ENCODE results near the gene CCDC8.
"Not testable (repeated sequence)": the region's sequence is repeated elsewhere in the genome, so short reads cannot be mapped to it uniquely, and the experiment has no call there.

The CCDC8 gene

GRCh38 chr19:46449228-46449627, 35.9 kb upstream of the CCDC8 start:
- Histone ChIP-seq H3K36me3 (ENCODE audit: control insufficient read depth in 1 of 2, insufficient read depth in 2 of 2, low read length in 2 of 2) (no peaks in the 10 kb centered on the region), H3K27me3 (ENCODE audit: control insufficient read depth in 1 of 2, insufficient read depth in 2 of 2, low read length in 2 of 2) (no peaks in the 10 kb centered on the region), H3K4me1 (ENCODE audit: control insufficient read depth in 1 of 2, insufficient read depth in 2 of 2, low read length in 2 of 2) (no peaks in the 10 kb centered on the region), H3K9me3 (ENCODE audit: control insufficient read depth in 1 of 2, low read length in 2 of 2) (peaks cover 0 to 3% of the 10 kb centered on the region in 2 donors), H3K4me3 (ENCODE audit: low read depth in 1 of 2, low read length in 2 of 2) (no peak overlapping the region), H3K27ac (ENCODE audit: low read depth, low read length) (no peak overlapping the region), H3K9ac (ENCODE audit: low read depth in 1 of 2, low read length in 2 of 2) (no peak overlapping the region)

- Histone ChIP-seq H3K27me3 (ENCODE audit: control insufficient read depth in 1 of 2, insufficient read depth in 2 of 2, low read length in 2 of 2) (no peaks in the 10 kb centered on the region), H3K4me3 (ENCODE audit: low read depth in 1 of 2, low read length in 2 of 2) (no peak overlapping the region), H3K36me3 (ENCODE audit: control insufficient read depth in 1 of 2, insufficient read depth in 2 of 2, low read length in 2 of 2) (no peaks in the 10 kb centered on the region), H3K27ac (ENCODE audit: low read depth, low read length) (no peak overlapping the region), H3K4me1 (ENCODE audit: control insufficient read depth in 1 of 2, insufficient read depth in 2 of 2, low read length in 2 of 2) (no peaks in the 10 kb centered on the region), H3K9me3 (ENCODE audit: control insufficient read depth in 1 of 2, low read length in 2 of 2) (peaks cover 0 to 3% of the 10 kb centered on the region in 2 donors), H3K9ac (ENCODE audit: low read depth in 1 of 2, low read length in 2 of 2) (no peak overlapping the region)
Measured at GRCh38 chr19:46448601-46449000, 35.2 kb upstream of the CCDC8 start.

GRCh38 chr19:46447824-46448223, 34.5 kb upstream of the CCDC8 start:
- peaks cover 0 to 3% of the 10 kb centered on the region in 2 donors for H3K9me3 ChIP-seq (ENCODE audit: control insufficient read depth in 1 of 2, low read length in 2 of 2)
- no peaks in the 10 kb centered on the region for H3K4me1 ChIP-seq (ENCODE audit: control insufficient read depth in 1 of 2, insufficient read depth in 2 of 2, low read length in 2 of 2)
- H3K9ac ChIP-seq (ENCODE audit: low read depth in 1 of 2, low read length in 2 of 2): no peak overlapping the region
- H3K4me3 ChIP-seq (ENCODE audit: low read depth in 1 of 2, low read length in 2 of 2): no peak overlapping the region
- no peak overlapping the region for H3K27ac ChIP-seq (ENCODE audit: low read depth, low read length)
- H3K36me3 ChIP-seq (ENCODE audit: control insufficient read depth in 1 of 2, insufficient read depth in 2 of 2, low read length in 2 of 2): no peaks in the 10 kb centered on the region
- no peaks in the 10 kb centered on the region for H3K27me3 ChIP-seq (ENCODE audit: control insufficient read depth in 1 of 2, insufficient read depth in 2 of 2, low read length in 2 of 2)

- no peak overlapping the region for H3K4me3 ChIP-seq (ENCODE audit: low read depth in 1 of 2, low read length in 2 of 2)
- H3K27me3 ChIP-seq (ENCODE audit: control insufficient read depth in 1 of 2, insufficient read depth in 2 of 2, low read length in 2 of 2): no peaks in the 10 kb centered on the region
- peaks cover 0 to 3% of the 10 kb centered on the region in 2 donors for H3K9me3 ChIP-seq (ENCODE audit: control insufficient read depth in 1 of 2, low read length in 2 of 2)
- H3K4me1 ChIP-seq (ENCODE audit: control insufficient read depth in 1 of 2, insufficient read depth in 2 of 2, low read length in 2 of 2): no peaks in the 10 kb centered on the region
- H3K36me3 ChIP-seq (ENCODE audit: control insufficient read depth in 1 of 2, insufficient read depth in 2 of 2, low read length in 2 of 2): no peaks in the 10 kb centered on the region
- no peak overlapping the region for H3K27ac ChIP-seq (ENCODE audit: low read depth, low read length)
- no peak overlapping the region for H3K9ac ChIP-seq (ENCODE audit: low read depth in 1 of 2, low read length in 2 of 2)
Measured at GRCh38 chr19:46447006-46447405, 33.6 kb upstream of the CCDC8 start.

GRCh38 chr19:46446021-46446420, 32.7 kb upstream of the CCDC8 start:
- Histone ChIP-seq H3K36me3 (ENCODE audit: control insufficient read depth in 1 of 2, insufficient read depth in 2 of 2, low read length in 2 of 2) (no peaks in the 10 kb centered on the region), H3K9ac (ENCODE audit: low read depth in 1 of 2, low read length in 2 of 2) (no peak overlapping the region), H3K9me3 (ENCODE audit: control insufficient read depth in 1 of 2, low read length in 2 of 2) (peaks cover 0 to 3% of the 10 kb centered on the region in 2 donors), H3K27ac (ENCODE audit: low read depth, low read length) (no peak overlapping the region), H3K4me1 (ENCODE audit: control insufficient read depth in 1 of 2, insufficient read depth in 2 of 2, low read length in 2 of 2) (no peaks in the 10 kb centered on the region), H3K4me3 (ENCODE audit: low read depth in 1 of 2, low read length in 2 of 2) (no peak overlapping the region), H3K27me3 (ENCODE audit: control insufficient read depth in 1 of 2, insufficient read depth in 2 of 2, low read length in 2 of 2) (no peaks in the 10 kb centered on the region)

- no peak overlapping the region for H3K4me3 ChIP-seq (ENCODE audit: low read depth in 1 of 2, low read length in 2 of 2)
- no peak overlapping the region for H3K27ac ChIP-seq (ENCODE audit: low read depth, low read length)
Measured at GRCh38 chr19:46442808-46443450, 29.6 kb upstream of the CCDC8 start.

GRCh38 chr19:46441866-46442265, 28.5 kb upstream of the CCDC8 start:
- no peaks in the 10 kb centered on the region for H3K36me3 ChIP-seq (ENCODE audit: control insufficient read depth in 1 of 2, insufficient read depth in 2 of 2, low read length in 2 of 2)
- H3K4me3 ChIP-seq (ENCODE audit: low read depth in 1 of 2, low read length in 2 of 2): no peak overlapping the region
- H3K27me3 ChIP-seq (ENCODE audit: control insufficient read depth in 1 of 2, insufficient read depth in 2 of 2, low read length in 2 of 2): no peaks in the 10 kb centered on the region
- H3K4me1 ChIP-seq (ENCODE audit: control insufficient read depth in 1 of 2, insufficient read depth in 2 of 2, low read length in 2 of 2): no peaks in the 10 kb centered on the region
- no peaks in the 10 kb centered on the region for H3K9me3 ChIP-seq (ENCODE audit: control insufficient read depth in 1 of 2, low read length in 2 of 2)
- H3K9ac ChIP-seq (ENCODE audit: low read depth in 1 of 2, low read length in 2 of 2): no peak overlapping the region
- no peak overlapping the region for H3K27ac ChIP-seq (ENCODE audit: low read depth, low read length)

More at GRCh38 chr19:46442808-46443450, 29.6 kb upstream of the CCDC8 start:
- no peaks in the 10 kb centered on the region for H3K9me3 ChIP-seq (ENCODE audit: control insufficient read depth in 1 of 2, low read length in 2 of 2)
- H3K27me3 ChIP-seq (ENCODE audit: control insufficient read depth in 1 of 2, insufficient read depth in 2 of 2, low read length in 2 of 2): no peaks in the 10 kb centered on the region
- no peak overlapping the region for H3K9ac ChIP-seq (ENCODE audit: low read depth in 1 of 2, low read length in 2 of 2)
- no peaks in the 10 kb centered on the region for H3K36me3 ChIP-seq (ENCODE audit: control insufficient read depth in 1 of 2, insufficient read depth in 2 of 2, low read length in 2 of 2)
- H3K4me1 ChIP-seq (ENCODE audit: control insufficient read depth in 1 of 2, insufficient read depth in 2 of 2, low read length in 2 of 2): no peaks in the 10 kb centered on the region

GRCh38 chr19:46435689-46436088, 22.3 kb upstream of the CCDC8 start:
- not testable (repeated sequence) for H3K4me1 ChIP-seq (ENCODE audit: control insufficient read depth in 1 of 2, insufficient read depth in 2 of 2, low read length in 2 of 2); H3K4me3 ChIP-seq (ENCODE audit: low read depth in 1 of 2, low read length in 2 of 2); H3K9ac ChIP-seq (ENCODE audit: low read depth in 1 of 2, low read length in 2 of 2); H3K27me3 ChIP-seq (ENCODE audit: control insufficient read depth in 1 of 2, insufficient read depth in 2 of 2, low read length in 2 of 2); H3K9me3 ChIP-seq (ENCODE audit: control insufficient read depth in 1 of 2, low read length in 2 of 2); H3K27ac ChIP-seq (ENCODE audit: low read depth, low read length); H3K36me3 ChIP-seq (ENCODE audit: control insufficient read depth in 1 of 2, insufficient read depth in 2 of 2, low read length in 2 of 2)

- H3K9me3 ChIP-seq (ENCODE audit: control insufficient read depth in 1 of 2, low read length in 2 of 2): no peaks in the 10 kb centered on the region
- H3K27me3 ChIP-seq (ENCODE audit: control insufficient read depth in 1 of 2, insufficient read depth in 2 of 2, low read length in 2 of 2): peaks cover 0 to 2% of the 10 kb centered on the region in 2 donors
- H3K4me3 ChIP-seq (ENCODE audit: low read depth in 1 of 2, low read length in 2 of 2): no peak overlapping the region
- no peaks in the 10 kb centered on the region for H3K36me3 ChIP-seq (ENCODE audit: control insufficient read depth in 1 of 2, insufficient read depth in 2 of 2, low read length in 2 of 2)
- H3K4me1 ChIP-seq (ENCODE audit: control insufficient read depth in 1 of 2, insufficient read depth in 2 of 2, low read length in 2 of 2): no peaks in the 10 kb centered on the region
- no peak overlapping the region for H3K9ac ChIP-seq (ENCODE audit: low read depth in 1 of 2, low read length in 2 of 2)
- H3K27ac ChIP-seq (ENCODE audit: low read depth, low read length): no peak overlapping the region
Measured at GRCh38 chr19:46435009-46435408, 21.6 kb upstream of the CCDC8 start.

- H3K4me1 ChIP-seq (ENCODE audit: control insufficient read depth in 1 of 2, insufficient read depth in 2 of 2, low read length in 2 of 2); H3K36me3 ChIP-seq (ENCODE audit: control insufficient read depth in 1 of 2, insufficient read depth in 2 of 2, low read length in 2 of 2); H3K4me3 ChIP-seq (ENCODE audit: low read depth in 1 of 2, low read length in 2 of 2); H3K9me3 ChIP-seq (ENCODE audit: control insufficient read depth in 1 of 2, low read length in 2 of 2); H3K9ac ChIP-seq (ENCODE audit: low read depth in 1 of 2, low read length in 2 of 2); H3K27me3 ChIP-seq (ENCODE audit: control insufficient read depth in 1 of 2, insufficient read depth in 2 of 2, low read length in 2 of 2); H3K27ac ChIP-seq (ENCODE audit: low read depth, low read length): not testable (repeated sequence)
Measured at GRCh38 chr19:46433470-46433869, 20.1 kb upstream of the CCDC8 start.

GRCh38 chr19:46431824-46432223, 18.5 kb upstream of the CCDC8 start:
- Histone ChIP-seq H3K9me3 (ENCODE audit: control insufficient read depth in 1 of 2, low read length in 2 of 2) (no peaks in the 10 kb centered on the region), H3K36me3 (ENCODE audit: control insufficient read depth in 1 of 2, insufficient read depth in 2 of 2, low read length in 2 of 2) (no peaks in the 10 kb centered on the region), H3K27me3 (ENCODE audit: control insufficient read depth in 1 of 2, insufficient read depth in 2 of 2, low read length in 2 of 2) (peaks cover 9 to 24% of the 10 kb centered on the region in 2 donors), H3K27ac (ENCODE audit: low read depth, low read length) (no peak overlapping the region), H3K4me1 (ENCODE audit: control insufficient read depth in 1 of 2, insufficient read depth in 2 of 2, low read length in 2 of 2) (no peaks in the 10 kb centered on the region), H3K9ac (ENCODE audit: low read depth in 1 of 2, low read length in 2 of 2) (no peak overlapping the region), H3K4me3 (ENCODE audit: low read depth in 1 of 2, low read length in 2 of 2) (no peak overlapping the region)
